GM12874 (cell line): Measurements from ENCODE around the gene SLC25A47.

Experiments
- TF ChIP-seq, protein P1 (sequence below): IDR thresholded peaks from 2 replicates; pipeline ENCODE4 v1.5.1; 2011; ENCODE audit warnings: low read depth, mild to moderate bottlenecking, control low read depth, low read length, moderate library complexity; ENCODE audit not compliant: insufficient read depth

SLC25A47 gene

DNA sequence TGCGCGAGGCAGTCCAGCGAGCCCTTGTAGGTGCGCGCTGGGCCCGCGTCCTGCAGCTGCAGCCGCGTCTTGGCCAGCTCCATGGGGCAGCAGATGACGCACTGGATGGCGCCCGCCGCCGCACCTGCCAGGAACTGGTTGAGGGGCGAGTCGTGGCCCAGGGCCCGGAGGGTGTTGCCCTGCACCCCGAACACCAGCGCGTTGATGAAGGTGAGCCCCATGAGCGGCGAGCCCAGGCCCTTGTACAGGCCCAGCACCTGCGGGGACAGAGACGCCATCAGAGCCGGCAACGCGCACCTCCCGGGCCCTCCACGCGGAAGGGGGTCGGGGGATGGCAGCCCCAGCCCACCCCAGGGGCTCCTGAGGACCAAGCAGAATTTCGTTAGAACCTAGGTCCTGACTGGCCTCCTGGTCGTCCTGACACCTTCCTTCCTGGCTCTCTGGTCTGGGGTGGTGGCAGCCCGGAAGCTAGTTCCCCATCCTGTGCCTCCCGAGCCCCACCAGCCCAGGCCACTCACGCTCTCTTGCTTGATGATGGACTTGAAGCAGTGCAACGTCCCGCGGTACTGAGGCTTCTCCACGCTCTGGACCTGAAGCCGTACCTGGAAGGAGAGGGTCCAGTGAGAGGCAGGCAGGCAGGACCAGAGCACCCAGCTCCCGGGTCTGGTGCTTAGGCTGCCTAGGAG lies 30.2 kb upstream of the SLC25A47 start:
- TF ChIP-seq, protein P1, sequence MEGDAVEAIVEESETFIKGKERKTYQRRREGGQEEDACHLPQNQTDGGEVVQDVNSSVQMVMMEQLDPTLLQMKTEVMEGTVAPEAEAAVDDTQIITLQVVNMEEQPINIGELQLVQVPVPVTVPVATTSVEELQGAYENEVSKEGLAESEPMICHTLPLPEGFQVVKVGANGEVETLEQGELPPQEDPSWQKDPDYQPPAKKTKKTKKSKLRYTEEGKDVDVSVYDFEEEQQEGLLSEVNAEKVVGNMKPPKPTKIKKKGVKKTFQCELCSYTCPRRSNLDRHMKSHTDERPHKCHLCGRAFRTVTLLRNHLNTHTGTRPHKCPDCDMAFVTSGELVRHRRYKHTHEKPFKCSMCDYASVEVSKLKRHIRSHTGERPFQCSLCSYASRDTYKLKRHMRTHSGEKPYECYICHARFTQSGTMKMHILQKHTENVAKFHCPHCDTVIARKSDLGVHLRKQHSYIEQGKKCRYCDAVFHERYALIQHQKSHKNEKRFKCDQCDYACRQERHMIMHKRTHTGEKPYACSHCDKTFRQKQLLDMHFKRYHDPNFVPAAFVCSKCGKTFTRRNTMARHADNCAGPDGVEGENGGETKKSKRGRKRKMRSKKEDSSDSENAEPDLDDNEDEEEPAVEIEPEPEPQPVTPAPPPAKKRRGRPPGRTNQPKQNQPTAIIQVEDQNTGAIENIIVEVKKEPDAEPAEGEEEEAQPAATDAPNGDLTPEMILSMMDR, result no peak

DNA sequence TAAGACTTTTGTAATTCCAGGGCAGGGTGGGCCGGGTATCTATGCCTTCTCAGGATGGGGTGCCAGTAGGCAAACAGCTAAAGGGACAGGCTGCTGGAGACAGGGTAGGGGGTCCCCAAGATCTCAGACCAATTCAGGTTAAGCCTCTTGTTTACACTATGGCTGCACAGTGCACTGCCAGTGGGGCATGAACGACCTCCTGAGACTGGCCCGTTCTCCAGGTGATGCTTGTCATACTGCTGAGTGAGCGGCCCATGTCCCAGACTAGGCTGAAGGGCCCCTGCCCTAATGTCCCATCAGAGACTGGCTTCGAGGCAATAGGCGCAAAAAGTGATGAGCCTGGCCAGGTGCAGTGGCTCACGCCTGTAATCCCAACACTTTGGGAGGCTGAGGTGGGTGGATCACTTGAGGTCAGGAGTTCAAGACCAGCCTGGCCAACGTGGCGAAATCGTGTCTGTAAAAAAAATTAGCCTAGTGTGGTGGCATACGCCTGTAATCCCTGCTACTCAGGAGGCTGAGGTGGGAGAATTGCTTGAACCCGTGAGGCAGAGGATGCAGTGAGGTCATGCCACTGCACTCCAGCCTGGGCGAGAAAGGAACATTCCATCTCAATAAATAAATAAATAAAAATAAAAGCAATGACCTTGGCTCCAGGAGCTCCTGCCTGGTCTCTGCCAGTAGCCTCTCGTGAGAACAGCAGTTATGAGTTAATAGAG lies 29.5 kb upstream of the SLC25A47 start:
- TF ChIP-seq, protein P1, result no peak

DNA sequence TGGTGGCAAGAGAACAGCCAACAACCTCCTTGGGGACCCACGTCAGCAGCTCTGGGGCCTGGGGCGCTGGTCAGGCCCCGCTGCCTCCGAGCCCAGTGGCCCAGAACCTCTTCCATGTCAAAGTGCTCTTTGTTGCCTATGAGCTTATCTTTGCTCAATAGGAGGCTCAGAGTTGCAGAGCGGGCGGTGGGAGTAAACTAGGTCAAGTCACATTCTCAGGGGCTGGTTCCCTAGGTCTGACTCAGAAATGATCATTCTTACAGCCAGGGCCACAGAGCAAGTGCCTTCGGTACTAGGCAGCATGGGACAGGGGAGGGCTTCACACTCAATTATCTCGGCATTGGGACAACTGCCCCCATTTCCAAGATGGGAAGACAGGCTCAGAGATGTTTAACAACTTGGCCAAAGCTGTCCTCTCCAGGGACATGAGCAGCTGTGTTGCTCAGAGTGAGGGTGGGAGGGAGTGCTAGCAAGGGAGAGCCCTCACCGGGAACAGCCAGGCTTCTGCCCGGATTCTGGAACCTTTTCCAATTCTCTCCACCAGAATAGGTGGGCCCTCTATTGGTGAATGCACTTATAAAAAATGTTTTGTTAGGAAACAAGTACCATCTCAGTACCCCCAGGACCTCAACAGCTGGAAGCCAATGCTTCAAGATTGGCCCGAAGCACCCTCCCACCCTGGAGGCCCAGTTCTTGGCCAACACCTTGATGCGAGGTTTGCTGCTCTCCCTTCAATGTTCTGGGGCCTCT lies 28.8 kb upstream of the SLC25A47 start:
- TF ChIP-seq, protein P1, result no peak

DNA sequence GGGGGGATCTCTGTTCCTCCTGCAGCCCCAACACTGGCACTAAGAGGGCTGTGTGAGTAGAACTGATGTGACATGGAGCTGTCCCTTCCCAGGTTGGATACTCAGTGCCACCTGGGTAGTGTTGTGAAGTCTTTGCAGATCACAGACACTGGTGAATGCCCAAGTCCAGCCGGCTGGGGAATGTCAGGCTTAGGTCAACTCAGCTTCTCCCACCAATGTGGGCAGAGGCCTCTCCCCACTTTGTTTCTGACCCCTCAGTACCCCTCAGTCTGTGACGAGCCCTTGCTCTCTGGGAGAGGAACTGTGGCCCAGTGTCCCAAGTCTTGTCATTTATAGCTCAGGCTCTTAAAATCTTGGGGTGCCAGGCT lies 28.2 kb upstream of the SLC25A47 start:
- TF ChIP-seq, protein P1, result no peak

DNA sequence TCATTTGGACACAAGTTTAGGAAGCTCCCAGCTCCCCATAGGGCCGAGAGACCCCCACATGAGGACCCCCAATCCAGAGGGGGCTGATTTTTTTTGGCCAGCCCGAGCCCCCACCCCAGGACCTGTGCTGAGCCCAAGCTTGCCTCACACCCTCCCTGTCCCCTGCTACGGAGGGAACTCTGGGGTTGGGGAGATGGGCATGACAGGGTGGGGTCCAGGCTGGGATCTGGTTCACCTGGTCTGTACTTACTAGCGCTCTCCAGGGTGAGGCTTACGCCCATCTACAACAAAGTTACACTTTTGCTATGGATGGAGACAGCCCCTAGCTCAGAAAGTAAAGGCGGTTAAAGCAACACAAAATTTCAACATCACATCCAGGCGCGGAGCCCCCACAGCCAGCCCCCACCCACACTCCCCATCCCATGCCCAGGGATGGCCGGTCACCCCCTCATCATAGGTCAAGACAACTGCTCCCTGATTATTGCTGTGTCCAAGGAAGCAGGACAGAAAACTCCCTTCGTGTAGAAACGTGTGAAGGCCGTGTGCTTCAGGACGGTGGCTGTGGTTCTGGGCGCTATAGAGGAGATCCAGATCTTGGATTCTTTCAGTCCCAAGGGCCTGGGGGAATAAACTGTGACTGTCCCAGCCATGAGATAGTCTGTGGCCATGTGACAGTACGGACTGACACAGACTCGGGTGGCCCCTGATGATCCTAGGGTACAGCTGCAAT lies 27.6 kb upstream of the SLC25A47 start:
- TF ChIP-seq, protein P1, result no peak

DNA sequence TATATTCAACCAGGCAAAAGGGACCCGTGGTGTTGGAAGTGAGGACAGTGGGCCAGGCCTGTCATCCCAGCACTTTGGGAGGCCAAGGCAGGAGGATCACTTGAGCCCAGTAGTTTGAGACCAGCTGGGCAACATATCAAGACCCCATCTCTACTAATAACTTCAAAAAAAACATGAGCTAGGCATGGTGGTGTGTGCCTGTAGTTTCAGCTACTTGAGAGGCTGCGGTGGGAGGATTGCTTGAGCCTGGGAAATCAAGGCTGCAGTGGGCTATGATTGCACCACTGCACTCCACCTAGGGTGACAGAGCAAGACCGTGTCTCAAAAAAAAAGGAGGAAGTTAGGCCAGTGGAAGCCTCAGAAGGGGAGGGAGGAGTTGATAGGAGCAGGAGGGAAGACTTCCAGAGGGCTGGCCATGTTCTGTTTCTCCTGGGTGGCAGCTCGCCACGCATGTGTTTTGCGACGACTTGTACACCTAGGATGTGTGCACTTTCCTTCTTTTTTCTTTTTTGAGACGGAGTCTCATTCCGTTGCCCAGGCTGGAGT lies 27.0 kb upstream of the SLC25A47 start:
- TF ChIP-seq, protein P1, result no peak
